PFSK-1 (cell line): Measurements from ENCODE around the gene HMGCS1.

ENCODE experiments used
- POLR2AphosphoS5 ChIP-seq: IDR thresholded peaks from 2 replicates; pipeline ENCODE4 v1.6.1; 2012; ENCODE audit warnings: low read depth, mild to moderate bottlenecking, control low read depth, low read length, moderate library complexity
- SIN3A ChIP-seq: IDR thresholded peaks from 2 replicates; pipeline ENCODE4 v1.6.1; 2012; ENCODE audit warnings: mild to moderate bottlenecking, low read length, moderate library complexity, borderline replicate concordance; ENCODE audit not compliant: insufficient read depth

- TF ChIP-seq POLR2AphosphoS5 (no peak), SIN3A (no peak)
These were observed 26.6 kb downstream of the HMGCS1 start for GRCh38 chr5:43286623-43287022.
